NCI-H748 (cell line): ENCODE data around the gene CHST12.
"Not testable (repeated sequence)": the region's sequence is repeated elsewhere in the genome, so short reads cannot be mapped to it uniquely, and the experiment has no call there.

Experiments used
- DNase-seq: peaks from one replicate; lab custom pipeline; 2025; ENCODE audit not compliant: unreplicated experiment; lab: John Stamatoyannopoulos, UW

The CHST12 gene

GRCh38 chr7:2377492-2377891 lies 25.9 kb upstream of the CHST12 start:
- not testable (repeated sequence) for DNase-seq

DNA sequence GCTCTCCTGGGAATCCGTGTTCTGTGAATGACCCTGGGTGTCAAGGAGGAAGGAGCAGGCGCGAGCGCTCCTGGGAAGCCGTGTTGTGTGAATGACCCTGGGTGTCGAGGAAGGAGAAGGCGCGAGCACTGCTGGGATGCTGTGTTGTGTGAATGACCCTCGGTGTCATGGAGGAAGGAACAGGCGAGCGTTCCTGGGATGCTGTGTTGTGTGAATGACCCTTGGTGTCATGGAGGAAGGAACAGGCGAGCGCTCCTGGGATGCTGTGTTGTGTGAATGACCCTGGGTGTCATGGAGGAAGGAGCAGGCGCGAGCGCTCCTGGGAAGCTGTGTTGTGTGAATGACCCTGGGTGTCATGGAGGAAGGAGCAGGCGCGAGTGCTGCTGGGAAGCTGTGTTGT lies 25.3 kb upstream of the CHST12 start:
- DNase-seq = not testable (repeated sequence)

DNA sequence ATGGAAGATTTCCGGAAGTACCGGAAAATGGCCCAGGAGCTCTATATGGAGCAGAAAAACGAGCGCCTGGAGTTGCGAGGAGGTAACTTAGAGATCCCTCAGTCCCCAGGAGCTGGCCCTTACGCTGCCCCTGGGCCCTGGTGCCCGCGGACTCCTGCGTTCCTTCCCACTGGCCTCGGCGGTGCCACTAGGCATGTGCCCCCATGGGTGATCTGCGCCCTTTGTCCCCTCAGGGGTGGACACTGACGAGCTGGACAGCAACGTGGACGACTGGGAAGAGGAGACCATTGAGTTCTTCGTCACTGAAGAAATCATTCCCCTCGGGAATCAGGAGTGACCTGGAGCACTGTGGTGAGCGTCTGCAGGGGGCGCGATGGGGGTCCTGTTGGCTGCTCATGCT lies 24.2 kb upstream of the CHST12 start:
- DNase-seq = no peak

DNA sequence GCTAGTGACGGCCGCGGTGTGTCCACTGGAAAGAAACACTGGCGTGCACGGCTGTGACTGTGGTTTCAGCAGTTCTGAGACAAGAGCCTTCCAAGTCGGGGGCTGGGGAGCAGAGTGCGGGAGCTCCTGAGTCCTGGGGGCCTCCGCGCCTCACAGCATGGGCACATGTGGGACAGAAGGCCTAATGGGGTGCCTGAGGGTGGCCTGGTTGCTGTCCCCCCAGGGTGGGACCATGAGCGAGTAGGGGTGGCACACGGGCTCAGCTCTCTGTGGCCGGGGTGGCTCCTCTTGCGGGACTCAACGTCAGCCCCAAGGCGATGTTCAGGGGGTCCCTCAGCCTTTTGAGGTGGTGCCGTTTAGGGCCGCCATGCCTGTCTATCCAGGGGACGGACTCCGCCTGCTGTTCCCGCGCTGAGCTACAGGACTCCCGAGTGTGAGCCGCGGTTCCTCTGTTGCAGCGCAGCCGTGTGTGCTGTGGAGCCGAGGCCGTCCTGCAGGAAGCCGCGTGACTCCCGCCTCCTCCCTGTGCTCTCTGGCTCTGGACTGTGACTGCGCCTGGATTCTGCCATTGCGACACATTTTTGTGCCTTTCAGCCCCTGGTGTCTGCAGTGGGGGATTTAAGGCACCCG lies 23.5 kb upstream of the CHST12 start:
- DNase-seq = no peak

- DNase-seq = no peak
Observed at GRCh38 chr7:2380461-2380860, 22.9 kb upstream of the CHST12 start.

- DNase-seq = no peak
Observed at GRCh38 chr7:2381227-2381626, 22.2 kb upstream of the CHST12 start.

GRCh38 chr7:2381881-2382509 lies 21.4 kb upstream of the CHST12 start:
- no peak for DNase-seq

DNA sequence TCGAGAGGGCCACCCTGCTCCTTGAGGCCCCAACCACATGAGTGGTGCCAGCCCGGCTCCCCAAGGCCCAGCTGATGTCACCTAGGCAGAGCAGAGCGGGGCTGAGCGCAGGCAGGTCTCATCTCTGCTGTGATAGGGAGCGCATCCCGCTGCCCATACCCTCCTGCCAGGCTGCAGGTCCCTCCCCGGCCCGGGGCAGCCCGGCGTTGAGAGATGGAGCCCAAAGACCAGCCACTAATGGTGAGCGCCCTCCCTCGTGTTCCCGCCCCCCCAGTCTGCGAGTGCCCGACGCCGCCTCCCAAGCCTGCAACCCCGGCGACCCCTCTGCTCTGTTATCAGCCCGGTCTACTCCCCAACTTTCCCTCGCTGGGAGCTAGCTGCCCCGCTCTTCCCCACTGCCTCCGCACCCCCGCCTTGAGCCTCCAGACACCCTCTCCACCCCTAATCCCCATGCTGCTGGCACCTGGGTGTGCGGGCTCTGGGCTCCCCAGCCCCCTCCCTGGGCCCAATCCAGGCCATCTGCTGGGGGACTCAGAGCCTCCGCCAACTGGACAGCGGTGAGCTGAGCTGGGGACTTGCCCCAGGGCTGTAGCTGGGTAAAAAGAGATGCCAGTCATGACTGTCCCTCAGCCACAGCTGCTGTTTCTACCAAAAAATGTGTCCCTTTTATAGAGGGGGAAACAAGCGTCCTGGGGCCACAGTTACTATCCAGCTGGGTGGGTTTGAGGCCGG lies 19.7 kb upstream of the CHST12 start:
- no peak for DNase-seq

DNA sequence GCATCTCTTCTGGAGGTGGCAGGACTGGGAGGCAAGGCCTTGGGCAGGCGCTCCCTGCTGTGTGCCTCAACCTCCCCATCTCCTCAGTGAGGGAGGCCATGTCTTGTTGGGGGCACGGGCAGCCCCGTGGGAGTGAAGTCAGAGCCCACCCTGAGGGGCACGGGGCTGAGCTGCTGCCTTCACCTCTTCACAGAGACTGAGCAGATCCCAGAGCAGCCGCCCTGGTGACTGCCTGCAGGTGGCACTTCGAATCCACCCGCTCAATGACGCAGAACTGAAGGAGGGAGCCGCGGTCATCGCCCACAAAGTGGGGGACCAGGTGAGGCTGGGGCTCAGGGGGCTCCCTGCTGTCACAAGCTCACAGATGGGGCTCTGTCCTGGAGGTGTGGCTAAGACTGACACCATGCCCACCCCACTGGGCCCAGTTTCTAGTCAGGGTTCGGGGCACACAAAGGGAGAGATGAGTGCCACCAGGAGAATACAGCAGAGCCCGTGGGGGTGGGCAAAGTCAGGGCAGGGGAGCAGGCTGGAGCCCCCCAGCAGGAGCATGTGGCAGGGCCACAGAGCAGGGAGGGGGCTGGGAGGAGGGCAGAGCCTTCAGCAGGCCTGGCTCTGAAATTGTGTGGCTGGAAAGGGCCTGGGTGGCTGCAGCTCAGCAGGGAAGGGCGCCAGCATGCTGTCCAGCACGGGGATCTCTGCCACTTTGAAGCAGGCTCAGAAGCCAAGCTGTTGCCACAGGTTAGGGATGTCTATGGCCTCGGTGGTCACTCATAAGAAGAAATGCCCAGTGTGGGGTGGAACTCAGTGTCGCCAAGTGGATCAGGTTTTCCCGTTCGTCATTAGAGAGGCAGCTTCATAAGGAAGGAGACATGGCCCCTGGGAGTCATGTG lies 18.8 kb upstream of the CHST12 start:
- DNase-seq = no peak

DNA sequence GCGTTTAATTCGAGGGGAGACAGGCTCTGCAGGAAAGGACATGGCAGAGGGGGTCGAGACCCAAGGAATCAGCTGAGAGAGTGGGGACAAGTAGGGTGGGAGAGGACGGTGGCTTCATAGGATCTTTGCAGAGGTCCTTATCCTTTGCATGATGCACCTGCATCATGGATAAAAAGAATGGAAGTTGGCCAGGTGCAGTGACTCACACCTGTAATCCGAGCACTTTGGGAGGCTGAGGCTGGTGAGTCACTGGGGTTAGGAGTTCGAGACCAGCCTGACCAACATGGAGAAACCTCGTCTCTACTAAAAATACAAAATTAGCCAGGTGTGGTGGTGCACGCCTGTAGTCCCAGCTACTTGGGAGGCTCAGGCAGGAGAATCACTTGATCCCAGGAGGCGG lies 17.3 kb upstream of the CHST12 start:
- not testable (repeated sequence) for DNase-seq

DNA sequence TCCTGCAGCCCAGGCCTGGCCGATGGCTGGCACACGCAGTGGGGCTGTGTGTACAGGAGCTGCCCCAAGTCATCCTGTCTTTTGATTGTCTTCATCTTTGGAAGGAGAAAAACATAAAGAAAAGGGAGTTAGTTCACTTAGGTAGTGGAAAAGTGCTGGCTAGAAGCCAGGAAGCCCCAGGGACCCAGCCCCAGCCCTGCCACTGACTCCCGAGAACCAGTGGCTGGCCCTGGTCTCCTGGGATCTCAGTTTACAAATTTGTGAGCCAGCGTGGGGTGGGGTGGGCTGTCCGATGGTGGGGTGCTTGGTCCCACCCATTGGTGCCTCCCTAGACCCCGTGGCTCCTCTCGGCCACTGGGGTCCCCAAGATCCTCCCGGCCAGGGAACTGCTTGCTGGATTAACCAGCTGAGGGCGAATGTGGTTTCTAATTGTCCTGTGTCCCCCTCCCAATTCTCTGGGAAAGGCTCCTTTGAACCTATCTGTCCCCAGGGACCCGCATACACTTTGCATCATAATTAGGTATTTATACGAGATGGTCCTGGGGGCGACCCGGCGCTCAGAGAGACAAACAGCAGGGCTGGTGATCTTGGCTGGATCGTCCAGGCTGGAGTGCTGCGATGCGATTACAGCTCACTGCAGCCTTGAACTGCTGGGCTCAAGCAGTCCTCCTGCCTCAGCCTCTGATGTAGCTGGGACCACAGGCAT lies 16.3 kb upstream of the CHST12 start:
- no peak for DNase-seq

DNA sequence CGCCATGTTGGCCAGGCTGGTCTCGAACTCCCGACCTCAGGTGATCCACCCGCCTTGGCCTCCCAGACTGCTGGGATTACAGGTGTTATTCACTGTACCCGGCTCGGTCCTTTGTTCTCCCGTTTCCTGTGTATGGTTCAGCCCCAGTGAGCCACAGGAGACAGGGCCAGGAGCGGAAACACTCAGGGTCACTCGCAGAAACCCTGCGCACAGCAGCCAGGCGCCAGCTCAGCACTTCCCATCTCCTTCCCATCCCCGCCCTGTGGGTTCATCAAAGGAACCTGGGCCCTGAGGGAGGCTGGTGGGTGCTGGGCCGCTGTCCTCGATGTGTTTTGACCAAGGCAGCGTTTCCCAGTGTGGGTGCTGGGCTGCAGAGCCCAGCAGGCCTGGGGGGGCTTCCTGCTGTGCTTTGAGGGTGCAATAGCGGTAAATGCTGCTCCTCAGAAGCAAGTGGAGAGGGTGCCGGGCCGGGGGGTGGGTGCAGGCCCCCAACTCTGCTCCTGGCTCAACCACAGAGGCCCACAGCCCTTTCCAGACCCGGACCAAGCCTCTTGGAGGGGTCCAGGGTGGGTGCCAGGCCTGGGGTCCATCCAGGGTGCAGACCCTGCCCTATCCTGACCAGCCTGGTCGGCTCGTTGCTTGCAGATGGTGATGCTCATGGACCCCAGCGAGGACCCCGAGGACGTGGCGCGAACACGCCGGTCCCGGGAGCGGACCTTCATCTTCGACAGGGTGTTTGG lies 15.3 kb upstream of the CHST12 start:
- DNase-seq = peak; percentile 17

DNA sequence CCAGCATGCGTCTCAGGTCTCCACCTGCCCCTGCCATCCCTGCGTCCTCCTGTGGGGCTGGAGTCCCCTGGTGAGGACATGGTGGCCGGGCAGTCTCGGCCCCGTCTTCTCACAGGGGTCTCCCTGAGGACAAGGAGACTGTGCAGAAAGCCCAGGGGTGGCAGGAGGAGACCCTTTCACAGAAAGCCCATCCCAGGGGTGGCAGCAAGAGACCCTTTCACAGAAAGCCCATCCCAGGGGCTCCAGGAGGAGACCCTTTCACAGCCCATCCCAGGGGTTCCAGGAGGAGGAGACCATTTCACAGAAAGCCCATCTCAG lies 14.8 kb upstream of the CHST12 start:
- DNase-seq = no peak

- not testable (repeated sequence) for DNase-seq
Observed at GRCh38 chr7:2390020-2390816, 13.2 kb upstream of the CHST12 start.

GRCh38 chr7:2393706-2394105 lies 9.7 kb upstream of the CHST12 start:
- DNase-seq = no peak

- no peak for DNase-seq
Observed at GRCh38 chr7:2394566-2395082, 8.8 kb upstream of the CHST12 start.

GRCh38 chr7:2398506-2398905 lies 4.9 kb upstream of the CHST12 start:
- DNase-seq = no peak

- DNase-seq = no peak
Observed at GRCh38 chr7:2399848-2400587, 3.4 kb upstream of the CHST12 start.

DNA sequence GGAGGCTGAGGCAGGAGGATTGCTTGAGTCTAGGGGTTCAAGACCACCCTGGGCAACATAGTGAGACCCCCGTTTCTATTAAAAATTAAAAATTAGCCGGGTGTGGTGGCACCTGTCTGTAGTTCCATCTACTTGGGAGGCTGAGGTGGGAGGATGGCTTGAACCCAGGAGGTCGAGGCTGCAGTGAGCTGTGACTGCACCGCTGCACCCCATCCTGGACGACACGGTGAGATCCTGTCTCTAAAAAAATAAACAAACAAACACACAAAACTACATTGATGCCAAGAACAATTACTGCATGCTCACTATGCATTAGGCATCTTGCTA lies 761 bp upstream of the CHST12 start:
- no peak for DNase-seq
